A549 treated with DMSO at 1 μM for 4 hours (cell line): ENCODE measurements around the gene SLC17A2. TPM values are rescaled to one million over a fixed set of nuclear protein-coding genes. Genes with fewer than 3 reads are reported as not detected.

Source experiments
- total RNA-seq: library from RNA; stranded (reverse); fragments of 200-300 nt; extraction: Qiagen RNA extraction; gene quantifications from 5 replicates; pipeline ENCODE4 v1.2.3, GENCODE V29; 2022; ENCODE audit warnings: low read depth

SLC17A2 gene, protein sequence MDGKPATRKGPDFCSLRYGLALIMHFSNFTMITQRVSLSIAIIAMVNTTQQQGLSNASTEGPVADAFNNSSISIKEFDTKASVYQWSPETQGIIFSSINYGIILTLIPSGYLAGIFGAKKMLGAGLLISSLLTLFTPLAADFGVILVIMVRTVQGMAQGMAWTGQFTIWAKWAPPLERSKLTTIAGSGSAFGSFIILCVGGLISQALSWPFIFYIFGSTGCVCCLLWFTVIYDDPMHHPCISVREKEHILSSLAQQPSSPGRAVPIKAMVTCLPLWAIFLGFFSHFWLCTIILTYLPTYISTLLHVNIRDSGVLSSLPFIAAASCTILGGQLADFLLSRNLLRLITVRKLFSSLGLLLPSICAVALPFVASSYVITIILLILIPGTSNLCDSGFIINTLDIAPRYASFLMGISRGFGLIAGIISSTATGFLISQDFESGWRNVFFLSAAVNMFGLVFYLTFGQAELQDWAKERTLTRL
- total RNA-seq: not detected in 5 replicates

GRCh38 chr6:25930532-25931410 lies at the start of gene SLC17A2:
SLC17A2 (minus strand) TSS chr6:25930691; CDS start chr6:25925796, 4,895 bp downstream.

GRCh38 chr6:25962149-25963127 lies 31.9 kb upstream of the SLC17A2 start, which contains the start of gene TRIM38:
TRIM38 (plus strand) TSS chr6:25962802; CDS start chr6:25966523, 3,721 bp downstream.

GRCh38 chr6:25874118-25874517 lies 56.4 kb downstream of the SLC17A2 start, which contains the start of gene SLC17A3:
SLC17A3 (minus strand) TSS chr6:25874243; CDS start chr6:25868387, 5,856 bp downstream.

Other genes with a start within 250 kb of the SLC17A2 start
- not detected in 5 replicates for gene SLC17A4, start 175.9 kb downstream of the SLC17A2 start, total RNA-seq
- gene SLC17A1, start 98.6 kb downstream of the SLC17A2 start, total RNA-seq: 0.06 TPM in 2 of 5 replicates, not detected in the others
- gene SLC17A3, start 56.4 kb downstream of the SLC17A2 start, total RNA-seq: 0.80 to 1.4 TPM (median 0.93 TPM) in 5 replicates
- gene TRIM38, start 32.1 kb upstream of the SLC17A2 start, total RNA-seq: 1.8 to 2.1 TPM (median 2.0 TPM) in 5 replicates
- gene HFE, start 156.7 kb upstream of the SLC17A2 start, total RNA-seq: 11.1 to 16.0 TPM (median 13.9 TPM) in 5 replicates